ENCODE measurements around the gene KCNB1. TPM values are rescaled to one million over a fixed set of nuclear protein-coding genes. Genes with fewer than 3 reads are reported as not detected.

Gene KCNB1
- polyA plus RNA-seq, 1 donor from 2014 or later = 3.6 TPM

DNA sequence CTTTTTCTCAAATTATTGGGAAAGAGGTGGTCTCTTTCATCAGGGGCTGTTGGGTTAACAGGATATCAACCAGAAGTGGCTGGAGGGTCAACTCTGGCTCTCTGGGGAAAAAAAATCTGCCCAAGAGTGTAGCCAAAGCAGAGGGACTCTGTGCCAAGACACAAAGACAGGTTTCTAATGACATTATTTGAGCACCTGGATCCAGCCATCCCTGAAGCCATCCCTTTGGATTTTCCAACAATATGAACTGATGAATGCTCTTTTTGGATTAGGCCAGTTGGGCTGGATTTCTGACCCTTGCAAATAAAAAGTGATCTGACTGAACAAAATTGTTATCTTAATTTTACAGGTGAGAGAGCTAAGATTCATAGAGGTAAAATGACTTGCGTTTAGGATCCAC is 88.7 kb downstream of the KCNB1 start:
- Histone ChIP-seq H3K27ac (ENCODE audit: low read length) (no peak overlapping the region), H3K9ac (ENCODE audit: low read length) (no peak overlapping the region), H3K4me3 (ENCODE audit: low read length) (no peak overlapping the region), H4K20me1 (ENCODE audit: insufficient read depth) (no peaks in the 10 kb centered on the region), H3K27me3 (ENCODE audit: insufficient read depth, low read depth, low read length) (no peaks in the 10 kb centered on the region), H3K9me2 (ENCODE audit: insufficient read depth, low read length) (no peaks in the 10 kb centered on the region), H3K9me3 (ENCODE audit: low read length) (no peaks in the 10 kb centered on the region), H3K36me3 (ENCODE audit: insufficient read depth, low read length) (no peaks in the 10 kb centered on the region), H2AFZ (ENCODE audit: low read depth, low read length) (no peak overlapping the region), H3K79me2 (replicated peaks; ENCODE audit: insufficient read depth, low read length) (no peaks in the 10 kb centered on the region), H3F3A (ENCODE audit: insufficient read depth, low read length, poor library complexity, severe bottlenecking) (no peaks in the 10 kb centered on the region), H3K4me2 (ENCODE audit: low read length) (no peak overlapping the region)
- no peak for TF ChIP-seq MXI1 (conservative IDR thresholded peaks at IDR 0.05; ENCODE audit: poor library complexity, severe bottlenecking)
- no peak for TF ChIP-seq REST (IDR thresholded peaks at IDR 0.05; ENCODE audit: borderline replicate concordance)
- no peak for TF ChIP-seq RAD21 (conservative IDR thresholded peaks at IDR 0.05)
- no peak for TF ChIP-seq CTCF (IDR thresholded peaks at IDR 0.05; ENCODE audit: poor library complexity, severe bottlenecking)
- TF ChIP-seq TAF1 (IDR thresholded peaks at IDR 0.05; ENCODE audit: low read depth) = no peak
- TF ChIP-seq SMC3 (conservative IDR thresholded peaks at IDR 0.05; ENCODE audit: poor library complexity) = no peak
- no peak for TF ChIP-seq EP300 (conservative IDR thresholded peaks at IDR 0.05; ENCODE audit: poor library complexity, severe bottlenecking)
- TF ChIP-seq POLR2AphosphoS5 (IDR thresholded peaks at IDR 0.05) = no peak
- no peak for TF ChIP-seq EZH2 (IDR thresholded peaks at IDR 0.05; ENCODE audit: borderline replicate concordance, insufficient read depth, low read length, poor library complexity, severe bottlenecking)

GRCh38 chr20:49392745-49393144 is 89.7 kb downstream of the KCNB1 start:
- no peaks in the 10 kb centered on the region for H3F3A ChIP-seq (ENCODE audit: insufficient read depth, low read length, poor library complexity, severe bottlenecking)
- H3K36me3 ChIP-seq (ENCODE audit: insufficient read depth, low read length) = no peaks in the 10 kb centered on the region
- no peaks in the 10 kb centered on the region for H3K9me3 ChIP-seq (ENCODE audit: low read length)
- H3K79me2 ChIP-seq (replicated peaks; ENCODE audit: insufficient read depth, low read length) = no peaks in the 10 kb centered on the region
- no peak overlapping the region for H3K4me2 ChIP-seq (ENCODE audit: low read length)
- H4K20me1 ChIP-seq (ENCODE audit: insufficient read depth) = no peaks in the 10 kb centered on the region
- TF ChIP-seq RAD21 (conservative IDR thresholded peaks at IDR 0.05) = no peak
- no peak overlapping the region for H2AFZ ChIP-seq (ENCODE audit: low read depth, low read length)
- H3K9ac ChIP-seq (ENCODE audit: low read length) = no peak overlapping the region
- H3K27ac ChIP-seq (ENCODE audit: low read length) = no peak overlapping the region
- no peaks in the 10 kb centered on the region for H3K27me3 ChIP-seq (ENCODE audit: insufficient read depth, low read depth, low read length)
- H3K4me3 ChIP-seq (ENCODE audit: low read length) = no peak overlapping the region
- H3K9me2 ChIP-seq (ENCODE audit: insufficient read depth, low read length) = no peaks in the 10 kb centered on the region
